Measurements from ENCODE around the gene SNX3.

DNA sequence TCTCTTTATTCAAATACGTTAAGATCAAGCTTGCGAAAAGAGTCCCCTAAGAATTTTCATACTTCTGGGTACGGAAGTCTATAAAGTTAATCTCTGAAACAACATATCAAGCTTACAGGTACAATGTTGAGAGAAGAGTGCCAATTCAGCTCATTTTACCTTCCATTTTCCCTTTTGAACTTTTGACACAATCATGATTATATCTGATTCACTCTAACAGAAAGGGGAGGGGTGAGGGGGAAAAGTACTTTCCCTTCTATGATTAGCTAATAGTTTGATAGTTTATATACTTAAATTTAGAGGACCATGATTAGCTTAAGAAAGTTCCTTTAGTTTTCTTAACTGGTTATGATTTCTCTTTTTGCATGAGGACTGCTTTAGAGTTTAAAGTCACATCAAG lies 33.5 kb downstream of the SNX3 start:
- TF ChIP-seq, protein P1, sequence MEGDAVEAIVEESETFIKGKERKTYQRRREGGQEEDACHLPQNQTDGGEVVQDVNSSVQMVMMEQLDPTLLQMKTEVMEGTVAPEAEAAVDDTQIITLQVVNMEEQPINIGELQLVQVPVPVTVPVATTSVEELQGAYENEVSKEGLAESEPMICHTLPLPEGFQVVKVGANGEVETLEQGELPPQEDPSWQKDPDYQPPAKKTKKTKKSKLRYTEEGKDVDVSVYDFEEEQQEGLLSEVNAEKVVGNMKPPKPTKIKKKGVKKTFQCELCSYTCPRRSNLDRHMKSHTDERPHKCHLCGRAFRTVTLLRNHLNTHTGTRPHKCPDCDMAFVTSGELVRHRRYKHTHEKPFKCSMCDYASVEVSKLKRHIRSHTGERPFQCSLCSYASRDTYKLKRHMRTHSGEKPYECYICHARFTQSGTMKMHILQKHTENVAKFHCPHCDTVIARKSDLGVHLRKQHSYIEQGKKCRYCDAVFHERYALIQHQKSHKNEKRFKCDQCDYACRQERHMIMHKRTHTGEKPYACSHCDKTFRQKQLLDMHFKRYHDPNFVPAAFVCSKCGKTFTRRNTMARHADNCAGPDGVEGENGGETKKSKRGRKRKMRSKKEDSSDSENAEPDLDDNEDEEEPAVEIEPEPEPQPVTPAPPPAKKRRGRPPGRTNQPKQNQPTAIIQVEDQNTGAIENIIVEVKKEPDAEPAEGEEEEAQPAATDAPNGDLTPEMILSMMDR (IDR thresholded peaks at IDR 0.05; ENCODE audit: low read depth, low read length): no peak
- no peak for TF ChIP-seq POLR2A (IDR thresholded peaks at IDR 0.05; ENCODE audit: extremely low read depth, insufficient read length)
- TF ChIP-seq MYC (IDR thresholded peaks at IDR 0.05; ENCODE audit: low read depth, low read length): no peak
- TF ChIP-seq, protein P2, sequence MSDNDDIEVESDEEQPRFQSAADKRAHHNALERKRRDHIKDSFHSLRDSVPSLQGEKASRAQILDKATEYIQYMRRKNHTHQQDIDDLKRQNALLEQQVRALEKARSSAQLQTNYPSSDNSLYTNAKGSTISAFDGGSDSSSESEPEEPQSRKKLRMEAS (IDR thresholded peaks at IDR 0.05; ENCODE audit: low read depth, low read length): no peak

Data from NB4 (cell line).